Measurements from ENCODE around the gene MTFR2. TPM values are rescaled to one million over a fixed set of nuclear protein-coding genes. Genes with fewer than 3 reads are reported as not detected.

The MTFR2 gene
- polyA plus RNA-seq, 1 of the 3 experiments (the other 2 are of a cell fraction): 7.4 TPM

GRCh38 chr6:136288566-136289326, 38.6 kb upstream of the MTFR2 start:
- Histone ChIP-seq H2AFZ (ENCODE audit: low read depth) (no peak overlapping the region), H3K9ac (peak overlapping the region; percentile 100), H3K9me3 (no peaks in the 10 kb centered on the region), H3F3A (replicated peaks; ENCODE audit: insufficient read depth) (peaks cover 31% of the 10 kb centered on the region), H3K27me3 (ENCODE audit: insufficient read depth) (no peaks in the 10 kb centered on the region), H3K4me3 (ENCODE audit: low read depth in 2 of 2, low read length in 1 of 2) (peak overlapping the region; percentile 93 to 98), H3K9me2 (no peaks in the 10 kb centered on the region), H3K4me1 (ENCODE audit: control insufficient read depth in 1 of 2, insufficient read depth in 2 of 2, low read depth in 1 of 2, low read length in 1 of 2) (peaks cover 11 to 26% of the 10 kb centered on the region in 2 experiments; a peak in 3 of 4 replicates), H3K36me3 (replicated peaks in 1 of 2; ENCODE audit: control insufficient read depth in 1 of 2, insufficient read depth in 2 of 2, low read length in 1 of 2) (peaks cover 0 to 4% of the 10 kb centered on the region in 2 experiments), H3K27ac (ENCODE audit: low read depth in 2 of 2, low read length in 1 of 2) (peak overlapping the region; percentile 100), H4K20me1 (ENCODE audit: insufficient read depth) (peaks cover 53% of the 10 kb centered on the region), H3K79me2 (ENCODE audit: insufficient read depth) (peaks cover 58% of the 10 kb centered on the region), H3K4me2 (peak overlapping the region; percentile 92)
- 2% methylated on average over 27 of the region's 34 CpGs for WGBS (ENCODE audit: low lambda C conversion rate)
- peak; percentile 53 for DNase-seq
- ChIA-PET CTCF (interaction anchor here (0.6 to 3.8 kb wide), 15 partner anchors 15 to 782 kb away, joined by 3 to 20 read pairs (median 4); partner anchors contain the start of genes MAP3K5, MAP7 and MTFR2), POLR2A (interaction anchor here (1.0 to 2.6 kb wide), 16 partner anchors 9 to 825 kb away, joined by 3 to 14 read pairs (median 4); partner anchors contain the start of genes MAP3K5, MAP7 and MTFR2)
- TF ChIP-seq, protein P1, sequence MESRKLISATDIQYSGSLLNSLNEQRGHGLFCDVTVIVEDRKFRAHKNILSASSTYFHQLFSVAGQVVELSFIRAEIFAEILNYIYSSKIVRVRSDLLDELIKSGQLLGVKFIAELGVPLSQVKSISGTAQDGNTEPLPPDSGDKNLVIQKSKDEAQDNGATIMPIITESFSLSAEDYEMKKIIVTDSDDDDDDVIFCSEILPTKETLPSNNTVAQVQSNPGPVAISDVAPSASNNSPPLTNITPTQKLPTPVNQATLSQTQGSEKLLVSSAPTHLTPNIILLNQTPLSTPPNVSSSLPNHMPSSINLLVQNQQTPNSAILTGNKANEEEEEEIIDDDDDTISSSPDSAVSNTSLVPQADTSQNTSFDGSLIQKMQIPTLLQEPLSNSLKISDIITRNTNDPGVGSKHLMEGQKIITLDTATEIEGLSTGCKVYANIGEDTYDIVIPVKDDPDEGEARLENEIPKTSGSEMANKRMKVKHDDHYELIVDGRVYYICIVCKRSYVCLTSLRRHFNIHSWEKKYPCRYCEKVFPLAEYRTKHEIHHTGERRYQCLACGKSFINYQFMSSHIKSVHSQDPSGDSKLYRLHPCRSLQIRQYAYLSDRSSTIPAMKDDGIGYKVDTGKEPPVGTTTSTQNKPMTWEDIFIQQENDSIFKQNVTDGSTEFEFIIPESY (IDR thresholded peaks at IDR 0.05; ENCODE audit: borderline replicate concordance, low read depth): no peak
- TF ChIP-seq FOSL2 (IDR thresholded peaks at IDR 0.05; ENCODE audit: borderline replicate concordance, low read depth): no peak
- no peak for TF ChIP-seq RAD21 (IDR thresholded peaks at IDR 0.05; ENCODE audit: low read length)
- TF ChIP-seq RFX5 (IDR thresholded peaks at IDR 0.05; ENCODE audit: low read length): 0 out of 2 replicates have a peak, but pooled peaks have one; percentile 13
- no peak for TF ChIP-seq IRF3 (IDR thresholded peaks at IDR 0.05; ENCODE audit: low read depth, low read length)

DNA sequence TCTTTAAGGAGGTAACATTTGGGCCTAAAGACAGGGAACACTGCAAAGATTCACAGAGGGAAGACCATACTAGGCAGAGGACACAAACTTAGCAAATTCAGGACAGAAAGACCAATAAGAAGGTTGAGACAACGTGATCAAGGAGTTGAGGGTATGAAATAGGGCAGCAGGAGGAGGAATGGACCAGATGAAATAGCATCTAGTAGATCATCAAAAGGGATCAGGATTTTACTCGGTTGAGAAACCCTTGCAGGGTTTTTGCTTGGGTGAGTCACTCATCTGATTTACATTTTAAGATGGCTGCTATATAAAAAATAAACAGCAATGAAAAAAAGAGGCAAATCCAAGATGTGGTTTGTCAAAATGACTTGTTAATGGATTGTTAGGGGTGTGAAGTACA, 34.8 kb upstream of the MTFR2 start:
- Histone ChIP-seq H3K9ac (no peak overlapping the region), H3K9me3 (no peaks in the 10 kb centered on the region), H3K36me3 (replicated peaks in 1 of 2; ENCODE audit: control insufficient read depth in 1 of 2, insufficient read depth in 2 of 2, low read length in 1 of 2) (peaks cover 25% of the 10 kb centered on the region in 2 experiments), H4K20me1 (ENCODE audit: insufficient read depth) (peaks cover 92% of the 10 kb centered on the region), H3K27ac (ENCODE audit: low read depth in 2 of 2, low read length in 1 of 2) (peak overlapping the region in 1 of 2 experiments; percentile 40; a peak in 2 of 4 replicates), H3K4me3 (ENCODE audit: low read depth in 2 of 2, low read length in 1 of 2) (peak overlapping the region in 1 of 2 experiments; percentile 6; a peak in 1 of 4 replicates), H3K79me2 (ENCODE audit: insufficient read depth) (peaks cover 97% of the 10 kb centered on the region), H3F3A (replicated peaks; ENCODE audit: insufficient read depth) (peaks cover 21% of the 10 kb centered on the region), H3K9me2 (no peaks in the 10 kb centered on the region), H3K4me1 (ENCODE audit: control insufficient read depth in 1 of 2, insufficient read depth in 2 of 2, low read depth in 1 of 2, low read length in 1 of 2) (peaks cover 6 to 20% of the 10 kb centered on the region in 2 experiments; a peak in 3 of 4 replicates), H3K4me2 (peak overlapping the region; percentile 67), H3K27me3 (ENCODE audit: insufficient read depth) (no peaks in the 10 kb centered on the region), H2AFZ (ENCODE audit: low read depth) (no peak overlapping the region)
- POLR2A ChIA-PET: no interaction called here
- CTCF ChIA-PET: interaction anchor here (1.1 kb wide), 1 partner anchor 265 kb away, joined by 3 read pairs; the partner anchor contains the start of gene MAP7
- no peak for TF ChIP-seq ELF1 (IDR thresholded peaks at IDR 0.05)
- no peak for TF ChIP-seq RAD21 (IDR thresholded peaks at IDR 0.05; ENCODE audit: low read length)
- TF ChIP-seq TAF1 (IDR thresholded peaks at IDR 0.05; ENCODE audit: borderline replicate concordance, low read depth, low read length): no peak
- 35% methylated on average over 2 of the region's 2 CpGs for WGBS (ENCODE audit: low lambda C conversion rate)
- no peak for DNase-seq
